HG03432 (cell line): ENCODE measurements around the gene TOB2.

Experiments used
- ATAC-seq: cut with Tn5 transposase; IDR thresholded peaks from one replicate; pipeline ENCODE4 v1.9.1; 2021; ENCODE audit warnings: mild to moderate bottlenecking, moderate library complexity; ENCODE audit not compliant: unreplicated experiment

The TOB2 gene

GRCh38 chr22:41446639-41447434, at the start of gene TOB2:
Gene TOB2, minus strand, starts transcription at chr22:41446801. Its CDS starts 9,456 bp downstream, at chr22:41437345.
- ATAC-seq: peak; percentile 45

GRCh38 chr22:41491374-41492100, 44.9 kb upstream of the TOB2 start:
- no peak for ATAC-seq

GRCh38 chr22:41488596-41489385, 42.2 kb upstream of the TOB2 start:
- ATAC-seq: no peak

- no peak for ATAC-seq
Measured at GRCh38 chr22:41488076-41488475, 41.5 kb upstream of the TOB2 start.

- no peak for ATAC-seq
Measured at GRCh38 chr22:41487037-41487935, 40.7 kb upstream of the TOB2 start.

GRCh38 chr22:41485033-41485432, 38.4 kb upstream of the TOB2 start:
- ATAC-seq: no peak

GRCh38 chr22:41482319-41482935, 35.8 kb upstream of the TOB2 start:
- ATAC-seq: no peak

GRCh38 chr22:41481925-41482318, 35.3 kb upstream of the TOB2 start:
- ATAC-seq: no peak

- no peak for ATAC-seq
Measured at GRCh38 chr22:41481131-41481830, 34.7 kb upstream of the TOB2 start.

- ATAC-seq: no peak
Measured at GRCh38 chr22:41480397-41480735, 33.8 kb upstream of the TOB2 start.

- ATAC-seq: no peak
Measured at GRCh38 chr22:41479671-41480396, 33.2 kb upstream of the TOB2 start.

- no peak for ATAC-seq
Measured at GRCh38 chr22:41478891-41479521, 32.4 kb upstream of the TOB2 start.

GRCh38 chr22:41478473-41478872, 31.9 kb upstream of the TOB2 start:
- no peak for ATAC-seq

GRCh38 chr22:41474872-41475451, 28.4 kb upstream of the TOB2 start:
- no peak for ATAC-seq

- no peak for ATAC-seq
Measured at GRCh38 chr22:41471568-41471967, 25.0 kb upstream of the TOB2 start.

- no peak for ATAC-seq
Measured at GRCh38 chr22:41470886-41471285, 24.3 kb upstream of the TOB2 start.

- ATAC-seq: peak; percentile 35
Measured at GRCh38 chr22:41469218-41469851, 22.7 kb upstream of the TOB2 start.
